HG03575 (cell line): ENCODE data around the gene PLEKHO2.
"Not testable (repeated sequence)": the region's sequence is repeated elsewhere in the genome, so short reads cannot be mapped to it uniquely, and the experiment has no call there.

Experiments used
- ATAC-seq: cut with Tn5 transposase; IDR thresholded peaks from one replicate; pipeline ENCODE4 v1.9.1; 2021; ENCODE audit not compliant: unreplicated experiment, insufficient number of reproducible peaks, low FRiP score; ENCODE audit errors: extremely low read depth

Gene PLEKHO2

DNA sequence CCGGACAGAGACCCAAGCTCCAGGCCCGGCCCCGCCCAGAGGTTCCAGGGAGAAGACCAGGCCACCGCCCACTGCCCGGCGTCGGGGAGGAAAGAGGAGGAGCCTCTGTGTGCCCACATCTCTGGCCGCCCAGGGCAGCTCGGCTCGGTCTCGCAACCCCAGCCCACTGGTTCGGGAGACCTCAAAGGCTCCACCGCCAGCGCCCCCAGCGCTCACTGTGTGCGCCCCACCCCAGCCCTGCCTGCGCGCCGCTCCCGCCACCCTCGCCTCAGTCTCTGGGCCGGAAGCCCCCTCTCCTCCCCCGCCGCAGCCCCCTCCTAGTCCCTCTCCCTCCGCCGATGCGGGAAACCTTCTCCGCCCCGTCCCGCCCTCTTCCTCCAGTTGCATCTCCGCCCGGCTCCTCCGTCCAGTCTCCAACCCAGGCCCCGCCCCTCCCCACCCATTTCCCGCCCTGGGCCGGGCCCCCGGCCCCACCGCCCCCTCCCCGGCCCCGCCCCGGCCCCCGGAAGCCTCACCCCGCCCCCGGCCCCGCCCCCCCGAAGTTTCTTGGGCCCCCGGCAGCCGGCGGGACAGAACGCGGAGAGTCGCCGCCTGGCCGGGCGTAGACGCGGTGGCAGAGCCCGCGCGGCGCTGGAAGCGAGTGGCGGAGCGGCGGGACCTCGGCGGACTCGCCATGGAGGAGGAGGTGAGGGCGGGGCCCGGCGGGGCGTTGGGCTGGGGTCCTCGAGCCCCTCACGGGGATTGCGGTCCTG lies at the start of gene PLEKHO2:
TSS of gene PLEKHO2 (plus strand) at position 572 of the 752 bp plus-strand sequence. CDS start at position 674, 102 bp downstream.
- no peak for ATAC-seq

GRCh38 chr15:64792282-64792681 lies 49.4 kb upstream of the PLEKHO2 start:
- no peak for ATAC-seq

- not testable (repeated sequence) for ATAC-seq
Observed at GRCh38 chr15:64795299-64795698, 46.4 kb upstream of the PLEKHO2 start.

DNA sequence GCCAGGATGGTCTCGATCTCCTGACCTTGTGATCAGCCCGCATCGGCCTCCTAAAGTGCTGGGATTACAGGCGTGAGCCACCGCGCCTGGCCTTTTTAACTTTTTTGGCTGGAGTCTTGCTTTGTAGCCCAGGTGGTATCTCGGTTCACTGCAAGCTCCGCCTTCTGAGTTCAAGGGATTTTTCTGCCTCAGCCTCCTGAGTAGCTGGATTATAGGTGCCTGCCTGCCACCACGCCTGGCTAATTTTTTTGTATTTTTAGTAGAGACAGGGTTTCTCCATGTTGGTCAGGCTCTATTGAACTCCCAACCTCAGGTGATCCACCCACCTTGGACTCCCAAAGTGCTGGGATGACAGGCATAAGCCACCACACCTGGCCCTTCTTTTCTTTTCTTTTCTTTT lies 45.8 kb upstream of the PLEKHO2 start:
- ATAC-seq = not testable (repeated sequence)

GRCh38 chr15:64798905-64799304 lies 42.8 kb upstream of the PLEKHO2 start:
- not testable (repeated sequence) for ATAC-seq

GRCh38 chr15:64800476-64800875 lies 41.2 kb upstream of the PLEKHO2 start:
- no peak for ATAC-seq

DNA sequence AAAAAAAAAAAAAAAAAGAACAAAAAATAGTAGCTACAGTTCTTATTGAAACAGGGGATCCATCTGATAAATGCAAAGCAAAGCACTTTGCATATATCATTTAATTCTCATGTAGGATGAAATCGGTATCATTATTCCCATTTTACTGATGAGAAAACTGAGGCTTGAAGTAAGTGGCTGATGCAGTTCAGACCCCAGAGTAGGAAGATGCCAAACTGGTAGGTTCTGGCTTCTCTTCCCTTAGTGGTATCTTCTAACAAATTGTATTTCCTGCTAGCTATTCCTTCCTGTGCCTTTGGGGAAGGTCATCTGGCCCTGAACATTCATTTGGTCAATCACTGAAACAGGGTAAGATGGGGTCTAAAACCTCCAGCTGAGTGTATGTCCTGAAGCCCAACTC lies 38.2 kb upstream of the PLEKHO2 start:
- no peak for ATAC-seq

DNA sequence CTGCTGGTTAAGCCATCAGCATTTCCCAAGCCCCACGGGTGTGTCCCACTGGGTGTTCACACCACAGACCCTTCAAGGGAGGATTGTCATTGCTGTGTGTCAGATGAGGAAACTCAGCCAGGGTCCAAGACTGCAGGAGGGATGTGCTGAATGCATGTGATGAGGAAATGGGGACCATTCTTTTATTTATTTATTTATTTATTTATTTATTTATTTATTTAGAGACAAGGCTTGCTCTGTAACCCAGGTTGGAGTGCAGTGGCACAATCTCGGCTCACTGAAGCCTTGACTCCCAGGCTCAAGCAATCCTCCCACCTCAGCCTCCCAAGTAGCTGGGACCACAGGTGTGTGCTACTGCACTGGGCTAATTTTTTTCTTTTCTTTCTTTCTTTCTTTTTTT lies 37.1 kb upstream of the PLEKHO2 start:
- no peak for ATAC-seq

- no peak for ATAC-seq
Observed at GRCh38 chr15:64806509-64806908, 35.2 kb upstream of the PLEKHO2 start.

DNA sequence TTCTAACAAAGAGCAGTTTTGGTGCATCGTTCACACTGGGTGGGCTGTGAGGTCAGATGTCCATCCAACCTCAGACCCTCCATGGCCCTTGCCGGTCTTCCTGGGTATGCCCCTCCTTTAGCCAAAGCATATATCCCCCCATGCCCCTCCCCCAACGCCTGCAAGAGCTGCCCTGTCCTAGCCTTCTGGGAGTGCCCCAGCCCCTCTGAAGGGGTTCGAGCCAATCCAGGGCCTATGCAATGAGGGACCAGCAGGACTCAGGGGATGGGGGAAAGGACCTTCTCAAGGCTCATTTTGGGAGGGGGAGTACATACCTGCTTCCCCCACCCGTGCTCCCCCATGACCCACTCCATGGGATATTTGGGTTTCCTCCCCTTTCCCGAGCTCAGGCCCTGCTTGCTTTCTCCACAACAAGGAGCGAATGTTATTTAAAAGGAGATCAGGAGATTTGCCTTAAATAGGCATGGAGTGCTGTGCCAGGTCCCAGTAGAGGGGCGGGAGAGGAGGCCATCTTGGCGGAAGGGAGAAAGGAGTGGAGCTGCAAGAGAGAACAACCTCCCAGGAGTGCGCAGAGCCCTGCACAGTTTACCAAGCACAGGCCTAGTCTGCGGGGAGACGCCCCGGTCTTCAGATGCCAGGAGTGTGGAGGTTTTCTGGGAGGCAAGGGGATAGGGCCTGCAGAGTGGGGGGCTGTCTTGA lies 34.5 kb upstream of the PLEKHO2 start:
- no peak for ATAC-seq

GRCh38 chr15:64807751-64808222 lies 33.9 kb upstream of the PLEKHO2 start:
- no peak for ATAC-seq

DNA sequence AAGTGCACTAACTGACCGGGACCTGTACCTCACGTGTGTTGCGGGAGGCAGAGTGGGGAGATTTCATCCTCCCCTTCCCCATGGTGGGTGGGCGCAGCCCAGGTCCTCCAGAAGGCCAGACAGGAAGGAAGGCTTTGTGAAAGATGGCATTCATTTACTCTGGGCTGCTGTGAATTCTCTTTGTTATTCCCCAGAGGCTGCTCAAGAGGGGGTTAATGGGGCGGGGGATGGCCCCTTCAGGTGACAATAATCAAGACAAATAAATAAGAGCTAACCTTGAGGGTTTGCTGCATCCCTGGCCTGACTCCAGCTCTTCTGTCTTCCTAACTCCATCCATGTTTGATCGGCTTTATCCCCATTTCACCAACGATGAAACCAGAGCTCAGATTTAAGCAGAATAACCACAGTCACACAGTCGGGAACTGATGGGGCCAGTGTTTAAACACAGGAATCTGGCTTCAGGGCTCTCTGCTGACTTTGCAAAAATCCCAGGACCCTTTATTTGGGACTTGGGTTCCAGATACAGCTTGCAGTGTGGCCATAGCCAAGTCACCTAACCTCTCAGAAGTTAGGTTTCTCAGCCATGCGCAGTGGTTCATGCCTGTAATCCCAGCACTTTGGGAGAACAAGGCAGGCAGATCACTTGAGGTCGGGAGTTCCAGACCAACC lies 32.8 kb upstream of the PLEKHO2 start:
- ATAC-seq = no peak

DNA sequence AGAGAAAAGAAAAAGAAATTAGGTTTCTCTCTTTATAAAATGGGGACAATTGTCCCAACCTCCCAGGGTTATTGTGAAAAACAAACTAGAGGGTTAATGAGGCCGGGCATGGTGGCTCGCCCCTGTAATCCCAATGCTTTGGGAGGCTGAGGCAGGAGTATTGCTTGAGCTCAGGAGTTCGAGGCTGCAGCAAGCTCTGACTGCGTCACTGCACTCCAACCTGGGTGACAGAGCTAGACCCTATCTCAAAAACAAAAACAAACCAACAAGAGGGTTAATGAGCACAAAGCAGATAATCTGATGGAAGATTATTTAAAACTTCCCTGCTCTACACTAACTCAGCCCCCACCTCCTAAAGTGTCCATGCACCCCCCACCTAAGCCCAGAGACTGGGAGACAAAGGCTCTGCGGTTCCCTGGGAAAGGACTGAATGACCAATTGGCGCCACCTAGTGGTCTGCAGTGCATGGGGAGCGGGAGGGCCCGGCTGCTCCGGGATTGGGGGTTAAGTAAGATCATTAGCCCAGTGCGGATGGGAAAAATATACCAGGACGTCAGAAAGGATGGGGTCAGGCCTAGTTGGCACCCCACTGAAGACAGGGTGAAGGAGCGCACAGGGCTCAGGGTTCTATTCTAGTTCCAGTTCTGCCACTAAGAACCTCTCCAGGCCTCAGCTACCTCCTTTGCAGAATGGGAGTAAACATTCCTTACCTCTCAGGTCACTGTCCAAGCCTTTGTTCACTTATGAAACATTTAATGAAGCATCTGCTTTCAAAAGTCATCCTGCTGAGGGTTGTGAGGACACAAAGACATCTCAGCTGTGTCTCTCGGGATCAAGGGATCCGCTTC lies 31.8 kb upstream of the PLEKHO2 start:
- no peak for ATAC-seq

DNA sequence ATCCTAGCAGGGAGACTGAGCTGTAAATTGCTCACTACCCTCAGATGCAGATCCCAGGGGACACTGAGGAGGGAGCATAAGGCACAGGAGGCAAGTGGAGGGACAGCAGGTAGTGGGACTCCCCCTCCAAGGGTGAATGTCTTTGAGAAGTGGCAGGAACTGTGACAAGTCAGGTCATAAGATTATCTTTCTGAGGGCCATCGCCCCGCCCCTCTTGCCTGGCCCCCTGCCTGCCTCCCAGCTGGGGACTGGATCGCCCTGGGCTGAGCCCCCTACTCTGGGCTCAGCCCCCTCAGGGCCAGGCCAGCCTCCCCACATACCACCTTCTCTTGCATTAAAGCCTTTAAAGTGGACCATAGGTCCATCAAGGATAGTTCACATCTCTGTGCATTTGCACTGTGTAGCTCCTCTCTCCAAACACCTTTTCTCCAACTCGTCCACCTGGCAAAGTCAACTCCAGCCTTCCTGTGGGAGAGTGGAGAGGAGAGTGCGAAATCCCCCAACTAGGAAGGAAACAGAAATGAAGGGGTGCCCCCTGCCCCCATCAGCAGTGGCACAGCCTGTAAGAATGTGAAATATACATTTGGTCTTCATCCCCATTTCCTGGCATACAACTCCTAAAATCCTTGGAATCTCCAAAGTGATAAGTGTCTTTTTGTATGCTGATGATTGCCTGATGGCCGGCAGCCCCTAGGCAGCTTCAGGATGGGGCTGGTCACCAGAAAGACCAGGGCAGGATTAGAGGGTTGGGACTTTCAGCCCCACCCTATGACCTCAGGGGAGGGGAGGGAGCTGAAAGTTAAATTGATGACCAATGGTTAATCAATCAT lies 31.0 kb upstream of the PLEKHO2 start:
- no peak for ATAC-seq

- no peak for ATAC-seq
Observed at GRCh38 chr15:64813075-64813474, 28.6 kb upstream of the PLEKHO2 start.

DNA sequence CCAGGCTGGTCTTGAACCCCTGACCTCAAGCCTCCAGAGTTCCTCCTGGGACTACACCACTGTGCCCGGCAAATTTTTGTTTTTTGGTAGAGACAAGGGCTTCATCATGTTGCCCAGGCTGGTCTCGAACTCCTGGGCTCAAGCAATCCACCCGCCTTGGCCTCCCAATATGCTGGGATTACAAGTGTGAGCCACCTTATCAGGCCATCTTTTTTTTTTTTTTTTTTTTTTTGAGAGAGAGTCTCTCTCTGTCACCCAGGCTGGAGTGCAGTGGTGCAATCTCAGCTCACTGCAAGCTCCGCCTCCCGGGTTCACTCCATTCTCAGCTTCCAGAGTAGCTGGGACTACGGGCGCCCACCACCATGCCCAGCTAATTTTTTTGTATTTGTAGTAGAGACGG lies 27.4 kb upstream of the PLEKHO2 start:
- not testable (repeated sequence) for ATAC-seq

DNA sequence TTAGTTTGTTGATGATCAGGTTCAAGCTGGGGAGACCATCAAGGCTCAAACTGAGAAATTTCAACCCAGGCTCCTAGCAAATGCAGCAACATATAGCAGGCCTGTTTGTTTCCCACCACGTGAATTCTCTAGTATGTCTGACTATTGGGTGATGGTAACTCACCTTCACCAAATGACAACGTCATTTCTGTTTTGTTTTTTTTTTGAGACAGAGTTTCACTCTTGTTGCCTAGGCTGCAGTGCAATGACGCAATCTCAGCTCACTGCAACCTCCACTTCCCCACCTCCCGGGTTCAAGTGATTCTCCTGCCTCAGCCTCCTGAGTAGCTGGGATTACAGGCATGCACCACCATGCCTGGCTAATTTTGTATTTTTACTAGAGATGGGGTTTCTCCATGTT lies 26.8 kb upstream of the PLEKHO2 start:
- ATAC-seq = not testable (repeated sequence)

DNA sequence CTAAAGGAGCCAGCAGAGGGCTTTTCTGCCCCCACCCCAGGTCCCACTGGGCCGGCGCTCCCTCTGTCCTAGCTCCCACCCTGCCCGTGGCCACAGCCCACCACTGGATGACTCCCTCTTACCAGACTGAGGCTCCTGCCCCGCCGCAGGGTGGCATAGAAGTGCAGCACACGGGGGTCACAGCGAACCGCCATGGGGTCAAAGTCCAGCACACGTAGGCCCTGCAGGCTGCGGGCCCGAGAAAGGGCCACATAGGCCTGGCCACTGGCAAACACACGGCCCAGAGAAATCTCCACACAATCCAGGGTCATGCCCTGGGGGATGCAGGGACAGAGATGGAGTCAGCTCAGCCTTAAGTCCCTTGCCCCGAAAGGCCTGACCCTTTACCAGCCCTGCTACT lies 25.3 kb upstream of the PLEKHO2 start:
- no peak for ATAC-seq
